Fibroblast of skin of scalp (primary cell): Measurements from ENCODE around the gene ZNF280D.

Source experiments
- DNase-seq: peaks from one replicate; pipeline ENCODE4 v3.0.0-alpha.2; 2013

The ZNF280D gene

DNA sequence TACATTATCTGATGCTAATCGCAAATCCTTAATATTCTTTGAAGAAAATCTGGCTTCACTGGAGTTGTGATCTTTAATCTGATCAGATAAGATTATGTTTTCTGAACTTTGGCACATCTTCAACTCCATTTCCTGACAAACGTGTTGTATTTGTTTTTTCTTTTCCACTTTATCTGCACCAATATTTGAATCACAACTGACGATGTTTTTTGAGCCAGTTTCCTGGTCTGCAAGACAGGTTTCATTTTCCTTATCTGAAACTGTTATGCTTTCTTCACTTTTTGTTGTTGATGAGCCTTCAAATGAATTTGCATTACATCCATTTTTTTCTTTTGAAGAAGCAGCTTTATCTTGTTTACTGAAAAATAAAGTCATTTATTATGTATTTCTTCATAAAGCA is 101.5 kb downstream of the ZNF280D start:
- no peak for DNase-seq

DNA sequence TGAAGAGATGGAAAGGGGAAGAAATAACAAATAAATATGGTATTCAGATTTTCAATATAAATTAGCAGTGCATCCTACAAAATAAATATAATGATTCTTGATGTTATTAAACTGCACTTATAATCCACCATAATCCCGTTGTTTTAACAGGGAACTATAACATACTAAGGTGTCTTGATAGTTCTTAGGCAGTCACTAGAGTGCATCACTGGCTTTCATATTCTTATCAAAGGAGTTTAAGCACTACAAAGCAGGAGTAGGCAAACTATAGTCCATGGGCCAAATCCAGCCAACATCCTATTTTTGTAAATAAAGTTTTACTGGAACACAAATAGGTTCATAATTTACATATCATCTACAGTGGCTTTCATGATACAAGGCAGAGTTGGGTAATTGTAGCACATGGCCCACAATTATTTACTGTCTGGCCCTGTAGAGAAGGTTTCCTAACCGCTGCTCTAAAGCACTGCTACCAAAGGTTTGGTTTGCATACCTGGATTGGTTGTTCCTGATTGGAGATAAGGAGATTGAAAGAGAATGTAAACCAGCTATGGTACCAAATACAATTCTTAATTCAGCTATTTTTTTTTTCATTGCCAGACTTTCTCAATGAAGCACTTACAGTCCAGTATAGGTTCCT is 104.3 kb downstream of the ZNF280D start:
- DNase-seq: no peak

DNA sequence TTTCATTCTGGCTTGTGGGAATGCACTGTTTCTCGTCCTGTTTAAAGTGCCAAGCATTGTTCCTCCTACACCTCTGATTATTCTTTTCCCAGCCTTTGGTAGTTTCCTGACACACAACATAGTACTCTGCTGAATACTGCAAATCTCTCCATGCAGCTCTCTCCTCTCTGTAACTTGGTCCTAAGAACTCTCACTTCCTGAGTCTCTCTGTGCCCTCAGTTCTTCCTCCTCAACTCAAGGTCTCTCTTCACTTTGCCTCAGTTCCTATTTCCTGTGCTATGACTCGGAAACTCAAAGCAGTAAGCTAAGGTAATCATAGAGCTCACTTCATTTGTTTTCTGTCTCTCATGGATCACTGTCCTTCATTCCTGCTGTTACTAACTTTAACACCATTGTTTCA is 113.4 kb downstream of the ZNF280D start:
- no peak for DNase-seq

DNA sequence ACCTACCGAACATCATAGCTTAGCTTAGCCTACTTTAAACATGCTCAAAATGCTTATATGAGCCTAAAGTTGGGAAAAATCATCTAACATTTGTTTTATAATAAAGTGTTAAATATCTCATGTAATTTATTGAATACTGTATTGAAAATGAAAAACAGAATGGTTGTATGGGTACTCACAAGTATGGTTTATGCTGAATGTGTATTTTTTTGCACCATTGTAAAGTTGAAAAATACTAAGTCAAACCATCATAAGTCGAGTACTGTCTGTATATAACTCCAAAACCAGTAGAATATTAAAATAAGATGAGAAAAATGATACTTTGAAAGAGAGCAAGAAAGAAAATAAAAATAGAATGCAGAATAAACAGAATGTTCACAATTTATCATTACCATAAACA is 115.7 kb downstream of the ZNF280D start:
- no peak for DNase-seq

DNA sequence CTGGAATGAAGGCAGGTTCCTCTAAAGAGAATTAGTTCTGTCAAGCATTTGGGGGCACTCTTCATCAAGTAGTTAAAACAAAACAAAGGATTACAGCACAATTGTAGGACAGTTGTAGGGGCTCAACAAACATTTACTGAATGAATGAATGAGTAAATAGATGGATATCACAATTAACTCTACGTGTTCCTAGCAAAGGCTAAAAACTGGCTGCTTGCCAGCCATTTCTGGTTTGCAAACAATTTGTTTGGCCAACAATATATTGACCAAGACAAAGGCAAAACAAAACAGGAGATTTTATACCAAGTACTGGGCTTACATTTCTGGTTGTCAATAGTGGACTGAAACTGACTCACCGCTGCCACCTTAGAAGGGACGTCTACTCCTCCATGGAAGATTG is 116.8 kb downstream of the ZNF280D start:
- no peak for DNase-seq

DNA sequence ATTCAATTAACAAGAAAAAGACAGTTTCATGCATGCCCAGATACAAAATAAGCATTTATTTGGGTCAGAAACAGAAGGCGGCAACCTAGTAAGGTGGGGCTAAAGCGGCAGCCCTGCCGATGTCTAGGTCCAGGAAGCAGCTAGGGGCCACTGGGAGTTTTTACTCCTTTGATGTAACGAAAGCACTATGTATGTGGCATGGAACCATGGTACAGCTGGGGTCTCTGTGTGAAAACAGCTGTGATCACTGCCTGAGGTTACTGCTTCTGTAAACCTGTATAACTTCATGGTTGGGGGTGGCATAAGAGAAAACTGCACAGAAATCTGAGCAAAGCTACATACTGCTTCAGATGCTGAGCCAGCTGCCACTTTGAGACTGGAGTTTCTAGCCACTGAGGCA is 119.5 kb downstream of the ZNF280D start:
- no peak for DNase-seq

DNA sequence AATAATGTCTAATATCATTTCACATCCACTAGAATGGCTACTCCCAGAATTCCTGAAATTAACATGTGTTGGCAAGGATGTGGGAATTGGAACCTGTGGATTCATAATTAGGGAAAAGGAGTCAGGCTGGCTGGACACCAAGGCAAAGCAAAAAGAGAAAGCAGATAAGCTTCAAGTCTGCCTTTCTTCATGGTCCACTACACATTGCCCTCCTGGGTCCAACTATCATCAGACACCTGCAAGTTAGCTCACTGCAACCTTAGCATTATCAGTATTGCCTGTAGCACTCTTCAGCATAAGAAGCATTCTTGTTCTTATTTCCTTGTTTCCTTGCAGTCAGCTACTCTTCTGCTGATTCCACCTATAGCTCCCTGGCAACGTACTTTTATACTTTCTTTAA is 124.3 kb downstream of the ZNF280D start:
- no peak for DNase-seq

DNA sequence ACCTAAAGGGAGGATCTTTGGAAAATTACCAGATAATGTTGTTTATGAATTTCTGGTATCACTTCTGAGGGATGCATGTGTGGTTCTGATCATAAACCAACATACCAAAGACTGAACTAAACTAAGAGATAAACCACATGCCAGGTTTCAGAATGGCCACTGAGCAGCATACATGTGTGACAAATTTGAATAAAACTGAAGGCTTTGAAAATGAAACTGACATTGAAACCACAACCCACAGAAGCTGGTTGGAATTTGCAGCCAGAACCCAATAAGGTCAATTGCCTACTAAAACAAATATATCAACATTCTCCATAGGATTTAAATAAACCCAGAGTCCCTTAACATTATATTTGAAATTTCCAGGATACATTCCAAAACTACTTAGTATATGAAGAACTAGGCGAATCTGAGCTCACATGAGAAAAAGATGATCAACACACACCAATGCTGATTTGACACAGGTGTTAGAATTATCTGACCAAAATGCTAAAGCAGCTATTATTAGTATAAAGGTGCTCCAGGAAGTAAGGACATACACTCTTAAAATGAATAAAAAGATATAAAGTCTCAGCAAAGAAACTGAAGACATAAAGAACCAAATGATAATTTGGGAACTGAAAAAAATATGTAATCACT is 125.0 kb downstream of the ZNF280D start:
- DNase-seq: peak; percentile 66

DNA sequence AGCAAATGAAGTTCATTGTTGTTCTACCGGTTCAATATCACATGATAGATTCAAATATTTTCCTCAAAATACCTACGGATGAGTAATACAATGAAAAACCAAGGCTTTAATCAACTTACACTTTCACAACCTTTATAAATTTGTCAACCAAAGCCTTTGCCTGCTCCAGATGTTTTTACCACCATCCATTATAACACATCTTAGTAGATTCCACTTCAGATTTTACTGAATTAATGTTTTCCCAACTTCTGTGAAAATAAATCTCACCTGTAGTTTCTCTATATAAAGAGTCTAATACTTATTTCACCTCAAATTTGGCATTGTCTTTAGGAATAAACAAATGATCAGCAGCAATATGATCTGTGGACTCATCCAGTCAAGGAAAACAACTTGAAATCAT is 131.1 kb downstream of the ZNF280D start:
- no peak for DNase-seq

DNA sequence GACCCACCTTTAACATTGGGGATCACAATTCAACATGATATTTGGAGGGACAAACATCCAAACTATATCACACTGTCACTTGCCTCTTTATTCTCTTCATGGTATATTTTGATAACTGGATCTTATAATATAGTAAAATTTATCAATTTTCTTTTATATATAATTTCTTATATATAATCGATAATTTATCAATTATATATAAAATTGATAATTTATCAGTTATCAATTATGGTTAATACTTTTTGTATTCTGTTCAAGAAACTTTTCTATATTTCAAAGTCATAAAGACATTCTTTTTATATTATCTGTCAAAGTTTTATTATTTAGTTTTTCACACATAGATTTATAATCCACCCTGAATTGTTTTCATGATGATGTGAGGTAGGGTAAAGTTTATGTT is 132.9 kb downstream of the ZNF280D start:
- DNase-seq: no peak

DNA sequence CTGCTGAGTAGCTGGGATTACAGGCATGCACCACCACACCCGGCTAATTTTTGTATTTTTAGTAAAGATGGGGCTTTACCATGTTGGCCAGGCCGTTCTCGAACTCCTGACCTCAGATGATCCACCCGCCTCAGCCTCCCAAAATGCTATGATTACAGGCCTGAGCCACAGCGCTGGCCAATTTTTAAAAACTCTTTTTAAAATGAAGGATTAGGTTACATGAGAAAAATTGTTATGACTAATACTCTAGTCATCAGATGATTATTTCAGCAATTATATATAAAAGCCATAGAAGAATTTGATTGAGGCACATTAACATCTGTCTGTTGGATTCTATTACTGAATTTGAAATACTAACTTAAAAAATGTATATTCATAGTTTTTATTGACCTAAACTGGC is 134.3 kb downstream of the ZNF280D start:
- peak; percentile 68 for DNase-seq

DNA sequence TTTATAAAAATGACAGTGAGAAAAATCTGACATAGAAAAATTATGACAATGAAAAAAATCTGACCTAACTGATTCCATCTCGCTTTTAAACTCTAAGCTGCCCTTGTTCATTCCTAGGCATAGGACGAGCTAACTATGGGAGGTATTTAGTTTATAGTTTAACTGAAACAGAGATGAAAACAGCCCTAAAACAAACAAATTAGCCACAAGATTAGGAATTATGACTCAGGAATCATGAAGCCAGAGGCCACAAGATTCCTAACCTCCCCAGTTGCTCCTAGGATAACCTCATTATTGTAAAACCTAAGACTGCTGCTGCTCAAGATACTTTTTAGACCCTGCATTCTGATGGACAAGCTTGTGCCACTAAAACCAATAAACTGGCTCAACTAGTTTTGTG is 145.6 kb downstream of the ZNF280D start:
- DNase-seq: peak; percentile 14

DNA sequence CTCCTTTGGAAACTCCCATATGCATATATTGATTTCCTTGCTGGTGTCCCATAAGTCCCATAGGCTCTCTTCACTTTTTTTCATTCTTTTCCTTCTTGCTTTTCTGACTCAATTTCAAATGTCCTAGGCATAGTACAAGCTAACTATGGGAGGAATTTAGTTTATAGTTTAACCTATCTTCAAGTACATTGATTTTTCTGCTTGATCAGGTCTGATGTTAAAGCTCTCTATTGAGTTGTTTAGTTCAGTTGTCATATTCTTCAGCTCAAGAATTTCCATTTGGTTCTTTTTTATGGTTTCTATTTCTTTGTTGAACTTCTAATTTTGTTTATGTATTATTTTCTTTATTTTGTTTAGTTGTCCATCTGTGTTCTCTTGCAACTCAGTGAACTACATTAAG is 147.1 kb downstream of the ZNF280D start:
- no peak for DNase-seq

DNA sequence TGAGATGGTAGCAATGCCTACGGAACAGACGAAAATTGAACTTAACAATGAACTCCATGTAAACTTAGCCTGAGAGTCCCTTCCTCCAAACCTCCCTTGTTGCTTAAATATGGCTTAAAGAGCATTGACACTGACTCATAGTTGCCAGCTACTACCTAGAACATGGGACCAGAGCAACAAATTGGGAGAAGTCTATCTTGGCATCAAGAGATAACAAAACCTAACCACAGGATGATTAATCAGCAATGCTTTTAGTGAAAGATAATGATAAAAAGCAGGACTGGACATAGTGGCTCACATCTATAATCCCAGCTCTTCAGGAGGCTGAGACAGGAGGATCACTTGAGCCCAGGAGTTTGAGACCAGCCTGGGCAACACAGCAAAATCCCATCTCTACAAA is 150.5 kb downstream of the ZNF280D start:
- no peak for DNase-seq
